Stomach (tissue), 9 donors: ENCODE measurements around the gene CNN2. TPM values are rescaled to one million over a fixed set of nuclear protein-coding genes. Genes with fewer than 3 reads are reported as not detected.

ENCODE experiments used
- DNase-seq, 2 donors: peaks; one replicate each; pipeline versions ENCODE4 v3.0.0 to v3.0.0-alpha.2; 2013 to 2019
- H3K27ac ChIP-seq, 5 donors: fragments of 200-600 bp in 4 of 5; sonication (generic) in 4 of 5; one replicate each; pipeline ENCODE4 v1.5.1; 2013 to 2019; ENCODE audit warnings: mild to moderate bottlenecking in 1 of 5, moderate library complexity in 1 of 5
- H3K27me3 ChIP-seq, 3 donors: fragments of 200-600 bp; sonication (generic); one replicate each; pipeline ENCODE4 v1.5.1; 2017 to 2019; ENCODE audit warnings: mixed run types in 1 of 3
- H3K36me3 ChIP-seq, 4 donors: fragments of 200-600 bp; sonication (generic); 1 replicate in 3 of 4; 2 replicates in 1 of 4; pipeline ENCODE4 v1.5.1; 2016 to 2019
- H3K4me1 ChIP-seq, 4 donors: fragments of 200-600 bp; sonication (generic); one replicate each; pipeline ENCODE4 v1.5.1; 2016 to 2019
- H3K4me3 ChIP-seq, 4 donors: fragments of 200-600 bp; sonication (generic) in 3 of 4; one replicate each; pipeline ENCODE4 v1.5.1; 2016 to 2019; ENCODE audit warnings: mild to moderate bottlenecking in 1 of 4
- H3K9me3 ChIP-seq, 4 donors: fragments of 200-600 bp; sonication (generic); one replicate each; pipeline ENCODE4 v1.5.1; 2016 to 2019
- EP300 ChIP-seq: sonication (generic); formaldehyde crosslinking; IDR thresholded peaks from one replicate; pipeline ENCODE4 v1.6.1; 2017; ENCODE audit warnings: antibody characterized with exemption
- POLR2A ChIP-seq, 4 donors: fragments of 450-650 bp; IDR thresholded peaks; one replicate each; pipeline ENCODE4 v1.6.1; 2016; ENCODE audit warnings: antibody characterized with exemption in 4 of 4, control low read depth in 2 of 4, mild to moderate bottlenecking in 1 of 4, moderate library complexity in 1 of 4
- POLR2AphosphoS5 ChIP-seq, 3 donors: sonication (generic); formaldehyde crosslinking; IDR thresholded peaks; one replicate each; pipeline ENCODE4 v1.6.1; 2016; ENCODE audit warnings: antibody characterized with exemption in 3 of 3
- WGBS, 5 donors: extraction: QIAGEN DNeasy Blood & Tissue Kit in 3 of 5; methylation state at CpG; one replicate each; pipeline versions ENCODE4 v1.1.5 to v1.1.7; 2013 to 2018; 5-methylcytosine and 5-hydroxymethylcytosine counted together
- intact Hi-C: fragments of 100-400 bp; cut with DNase I; formaldehyde crosslinking; loops from one replicate; pipeline ENCODE4 v1.15.1; 2023; ENCODE audit warnings: low total_unique reads
- polyA plus RNA-seq, 3 donors: library from polyadenylated mRNA; stranded (reverse); fragments of 200-250 nt; gene quantifications; one replicate each; pipeline ENCODE4 v1.2.3, GENCODE V29; 2013
- total RNA-seq, 5 donors: library from RNA; depleted of rRNA; stranded (reverse); fragments of >200 nt; gene quantifications; one replicate each; pipeline versions ENCODE4 v1.1.0 to v1.2.3, GENCODE V29; 2014 to 2016
- TF ChIP-seq, protein P1 (sequence below), 7 experiments: fragments of 450-650 bp in 4 of 7; fragments of 200-600 bp in 3 of 7; sonication (generic) in 3 of 7; IDR thresholded peaks; one replicate each; pipeline ENCODE4 v1.5.1; 2016 to 2019; ENCODE audit warnings: antibody characterized with exemption in 7 of 7, control low read depth in 2 of 7, mild to moderate bottlenecking in 1 of 7
- donor health status: healthy with polysubstance abuse.
- donor health status: Bipolar disorder and iron deficiency.
- donor health status: healthy.

Gene CNN2
- total and polyA plus RNA-seq, 8 donors, result 7.0 to 98.5 (median 81.4) TPM

DNA sequence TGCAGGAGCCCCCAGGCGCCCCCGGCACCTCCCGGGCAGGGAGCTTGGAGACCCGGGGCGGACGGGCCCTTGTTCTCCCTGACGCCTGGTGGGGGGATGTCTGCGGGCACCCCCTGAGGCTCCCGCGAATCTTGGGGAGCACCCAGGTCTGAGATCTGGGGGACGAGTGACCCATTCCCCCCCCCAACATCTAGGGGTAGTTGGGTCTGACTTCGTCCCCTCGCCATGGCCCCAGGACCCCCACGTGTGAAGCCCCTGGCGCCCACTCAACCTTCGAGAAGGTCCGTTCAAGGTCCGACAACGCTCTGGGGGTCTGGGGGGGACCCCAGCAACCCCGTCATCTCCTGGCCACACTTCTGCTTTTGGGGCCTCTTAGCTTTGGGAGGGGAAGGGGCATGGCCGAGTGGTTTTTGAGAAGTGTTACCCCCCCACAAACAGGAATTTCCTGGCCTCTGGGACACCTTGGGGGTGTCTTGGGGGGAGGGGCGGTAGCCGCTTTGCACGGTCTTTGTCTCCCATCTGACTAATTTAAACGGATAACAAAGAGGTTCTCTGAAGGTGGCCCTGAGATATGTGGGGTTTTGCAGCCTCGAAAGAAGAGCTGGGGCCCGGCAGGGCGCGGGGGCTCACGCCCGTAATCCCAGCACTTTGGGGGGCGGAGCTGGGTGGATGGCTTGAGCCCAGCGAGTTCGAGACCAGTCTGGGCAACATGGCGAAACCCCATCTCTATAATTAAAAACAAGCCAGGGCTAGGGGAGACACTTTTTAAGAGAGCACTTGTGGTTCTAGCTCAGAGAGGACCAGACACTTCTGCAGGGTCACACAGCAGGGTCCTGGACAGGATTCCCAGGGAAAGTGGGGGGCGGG lies 608 bp downstream of the CNN2 start:
- Histone ChIP-seq H3K27me3 (no peaks in the 10 kb centered on the region), H3K4me3 (peak overlapping the region; percentile 83 to 97 (median 92)), H3K36me3 (peaks cover 5 to 18% (median 7%) of the 10 kb centered on the region in 4 donors), H3K9me3 (no peaks in the 10 kb centered on the region), H3K27ac (peak overlapping the region; percentile 96 to 99 (median 98)), H3K4me1 (peaks cover 13 to 62% (median 54%) of the 10 kb centered on the region in 4 donors)
- DNase-seq, result peak in 1 of 2 donors; percentile 69
- 0 to 2% (median 1%) methylated on average over 25 to 36 of the region's 36 CpGs for WGBS, 5 donors
- TF ChIP-seq POLR2AphosphoS5 (IDR thresholded peaks at IDR 0.05) (no peak), POLR2A (IDR thresholded peaks at IDR 0.05) (no peak), EP300 (no peak)
- TF ChIP-seq, protein P1, sequence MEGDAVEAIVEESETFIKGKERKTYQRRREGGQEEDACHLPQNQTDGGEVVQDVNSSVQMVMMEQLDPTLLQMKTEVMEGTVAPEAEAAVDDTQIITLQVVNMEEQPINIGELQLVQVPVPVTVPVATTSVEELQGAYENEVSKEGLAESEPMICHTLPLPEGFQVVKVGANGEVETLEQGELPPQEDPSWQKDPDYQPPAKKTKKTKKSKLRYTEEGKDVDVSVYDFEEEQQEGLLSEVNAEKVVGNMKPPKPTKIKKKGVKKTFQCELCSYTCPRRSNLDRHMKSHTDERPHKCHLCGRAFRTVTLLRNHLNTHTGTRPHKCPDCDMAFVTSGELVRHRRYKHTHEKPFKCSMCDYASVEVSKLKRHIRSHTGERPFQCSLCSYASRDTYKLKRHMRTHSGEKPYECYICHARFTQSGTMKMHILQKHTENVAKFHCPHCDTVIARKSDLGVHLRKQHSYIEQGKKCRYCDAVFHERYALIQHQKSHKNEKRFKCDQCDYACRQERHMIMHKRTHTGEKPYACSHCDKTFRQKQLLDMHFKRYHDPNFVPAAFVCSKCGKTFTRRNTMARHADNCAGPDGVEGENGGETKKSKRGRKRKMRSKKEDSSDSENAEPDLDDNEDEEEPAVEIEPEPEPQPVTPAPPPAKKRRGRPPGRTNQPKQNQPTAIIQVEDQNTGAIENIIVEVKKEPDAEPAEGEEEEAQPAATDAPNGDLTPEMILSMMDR (IDR thresholded peaks at IDR 0.05), result no peak
- intact Hi-C loops, result no loop called here

- Histone ChIP-seq H3K4me1 (peaks cover 13 to 56% (median 51%) of the 10 kb centered on the region in 4 donors), H3K27ac (peak overlapping the region; percentile 96 to 99 (median 98)), H3K4me3 (peak overlapping the region; percentile 83 to 97 (median 92)), H3K27me3 (no peaks in the 10 kb centered on the region), H3K36me3 (peaks cover 11 to 24% (median 13%) of the 10 kb centered on the region in 4 donors), H3K9me3 (no peaks in the 10 kb centered on the region)
- TF ChIP-seq EP300 (no peak), POLR2AphosphoS5 (IDR thresholded peaks at IDR 0.05) (no peak), POLR2A (IDR thresholded peaks at IDR 0.05) (no peak)
- TF ChIP-seq, protein P1 (IDR thresholded peaks at IDR 0.05), result no peak
- 0 to 6% (median 2%) methylated on average over 4 to 16 of the region's 16 CpGs for WGBS, 5 donors
- DNase-seq, result peak in 1 of 2 donors; percentile 59
- intact Hi-C loops, result no loop called here
These were observed 1.2 kb downstream of the CNN2 start for GRCh38 chr19:1027650-1028061.

- Histone ChIP-seq H3K36me3 (peaks cover 18 to 30% (median 20%) of the 10 kb centered on the region in 4 donors), H3K9me3 (no peaks in the 10 kb centered on the region), H3K4me1 (peaks cover 13 to 49% (median 48%) of the 10 kb centered on the region in 4 donors), H3K4me3 (peak overlapping the region; percentile 83 to 97 (median 92)), H3K27ac (peak overlapping the region; percentile 96 to 99 (median 98)), H3K27me3 (no peaks in the 10 kb centered on the region)
- TF ChIP-seq POLR2A (IDR thresholded peaks at IDR 0.05) (peak in 1 of 4 donors; percentile 25), POLR2AphosphoS5 (IDR thresholded peaks at IDR 0.05) (peak; percentile 30 to 47 (median 35)), EP300 (no peak)
- TF ChIP-seq, protein P1 (IDR thresholded peaks at IDR 0.05), result no peak
- WGBS, 5 donors, result 1 to 2% (median 1%) methylated on average over 14 to 58 of the region's 58 CpGs
- intact Hi-C loops, result no loop called here
- DNase-seq, result peak; percentile 80 to 93
These were observed 1.9 kb downstream of the CNN2 start for GRCh38 chr19:1028062-1028926.

- H3K9me3 ChIP-seq, result no peaks in the 10 kb centered on the region
- peaks cover 32 to 58% (median 46%) of the 10 kb centered on the region in 4 donors for H3K36me3 ChIP-seq
- H3K27ac ChIP-seq, result peak overlapping the region in 1 of 5 donors; percentile 24
- no peak overlapping the region for H3K4me3 ChIP-seq
- no peak for DNase-seq
- WGBS, 5 donors, result 84 to 93% (median 89%) methylated on average over 16 to 20 of the region's 20 CpGs
- peaks cover 13 to 57% (median 35%) of the 10 kb centered on the region in 4 donors for H3K4me1 ChIP-seq
- intact Hi-C loops, result no loop called here
- H3K27me3 ChIP-seq, result no peaks in the 10 kb centered on the region
- TF ChIP-seq POLR2A (IDR thresholded peaks at IDR 0.05), result no peak
- TF ChIP-seq, protein P1 (IDR thresholded peaks at IDR 0.05), result no peak
- no peak for TF ChIP-seq EP300
- TF ChIP-seq POLR2AphosphoS5 (IDR thresholded peaks at IDR 0.05), result no peak
These were observed 6.0 kb downstream of the CNN2 start for GRCh38 chr19:1032264-1032867.
